NCI-H1436 (cell line): ENCODE data around the gene TENM3.
"Not testable (repeated sequence)": the region's sequence is repeated elsewhere in the genome, so short reads cannot be mapped to it uniquely, and the experiment has no call there.

Source experiments
- DNase-seq: peaks from one replicate; lab custom pipeline; 2025; lab: John Stamatoyannopoulos, UW

The TENM3 gene

GRCh38 chr4:182243204-182243603 is at the start of gene TENM3:
Gene TENM3, plus strand, starts transcription at chr4:182243402. Its CDS starts 80,619 bp downstream, at chr4:182324021.
- not testable (repeated sequence) for DNase-seq

DNA sequence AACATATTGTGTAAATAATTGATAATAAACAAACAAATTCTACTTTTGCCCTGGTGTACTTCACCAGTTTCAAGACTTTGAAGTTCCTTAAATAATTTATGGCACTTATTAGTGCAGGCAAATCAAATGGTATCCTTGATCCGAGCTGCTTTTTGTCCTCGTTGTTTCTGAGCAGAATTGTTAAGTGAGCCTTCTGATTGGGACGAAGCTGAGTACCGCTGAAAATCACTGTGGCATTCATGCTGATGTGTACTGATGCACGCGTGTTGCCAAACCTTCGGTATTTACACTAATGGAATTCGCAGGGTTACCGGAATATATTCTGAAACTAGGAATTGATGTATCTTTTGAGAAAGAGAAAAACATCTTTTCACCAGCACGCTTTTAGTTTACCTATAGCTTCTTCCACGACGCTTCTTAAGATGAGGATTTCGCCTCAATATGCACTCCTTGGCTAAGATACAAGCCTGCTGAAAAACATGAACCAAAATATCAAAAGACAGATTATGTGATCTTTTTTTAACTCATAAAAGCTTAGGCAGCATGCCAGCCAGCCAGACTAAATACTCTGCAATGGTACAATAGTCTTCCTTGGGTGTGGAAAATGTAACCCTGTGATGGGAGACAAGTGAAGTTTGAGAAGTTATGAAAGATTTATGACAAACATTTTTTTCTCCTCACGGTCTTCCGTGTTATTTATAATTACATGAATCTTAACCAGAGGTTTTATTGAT is 48.9 kb upstream of the TENM3 start:
- DNase-seq: no peak

GRCh38 chr4:182197611-182198010 is 45.6 kb upstream of the TENM3 start:
- no peak for DNase-seq

- no peak for DNase-seq
Observed at GRCh38 chr4:182201871-182202270, 41.3 kb upstream of the TENM3 start.

GRCh38 chr4:182202650-182203049 is 40.6 kb upstream of the TENM3 start:
- DNase-seq: no peak

DNA sequence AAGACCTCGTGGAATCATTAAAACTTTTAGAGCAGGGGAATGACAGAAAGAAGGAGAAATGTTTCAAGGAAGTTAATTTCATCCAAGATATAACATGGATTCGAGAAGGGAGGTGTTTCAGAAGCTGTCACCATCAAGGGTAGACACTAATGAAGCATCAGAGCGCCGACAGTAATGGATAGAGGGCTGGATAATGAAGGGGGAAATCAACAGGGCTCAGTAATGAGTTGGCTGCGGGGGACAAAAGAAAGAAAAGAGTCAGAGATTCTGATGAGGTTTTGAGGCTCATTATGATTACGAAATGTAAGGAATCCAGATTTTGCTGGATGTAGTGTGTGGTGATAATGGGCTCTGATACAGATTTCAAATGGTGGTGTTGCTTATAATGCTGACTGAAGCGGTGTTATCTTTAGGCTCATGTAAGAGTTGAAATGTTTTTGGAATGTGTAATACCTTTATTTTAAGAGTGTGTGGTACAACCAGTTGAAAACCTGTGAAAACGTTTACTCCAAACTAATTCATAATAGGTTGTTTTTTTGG is 39.3 kb upstream of the TENM3 start:
- no peak for DNase-seq

DNA sequence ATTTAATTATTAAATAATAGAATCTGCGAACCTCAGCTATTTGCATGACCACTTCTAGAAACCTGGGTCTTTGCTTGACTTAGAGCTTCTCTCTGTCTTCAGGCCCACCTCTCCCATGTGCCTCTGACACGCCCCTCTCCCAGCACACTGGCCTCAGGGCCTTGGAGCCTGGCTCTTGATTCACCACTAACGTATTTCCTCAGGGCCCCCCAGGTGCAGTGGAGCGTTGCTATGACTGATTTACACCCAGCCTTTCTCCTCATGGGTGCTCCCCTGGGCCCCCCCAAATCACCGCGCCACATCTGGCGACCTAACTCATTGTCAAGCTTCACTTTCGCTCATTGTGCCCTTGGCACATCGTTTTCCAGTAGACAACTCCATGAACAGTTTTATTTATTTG is 37.9 kb upstream of the TENM3 start:
- DNase-seq: no peak

DNA sequence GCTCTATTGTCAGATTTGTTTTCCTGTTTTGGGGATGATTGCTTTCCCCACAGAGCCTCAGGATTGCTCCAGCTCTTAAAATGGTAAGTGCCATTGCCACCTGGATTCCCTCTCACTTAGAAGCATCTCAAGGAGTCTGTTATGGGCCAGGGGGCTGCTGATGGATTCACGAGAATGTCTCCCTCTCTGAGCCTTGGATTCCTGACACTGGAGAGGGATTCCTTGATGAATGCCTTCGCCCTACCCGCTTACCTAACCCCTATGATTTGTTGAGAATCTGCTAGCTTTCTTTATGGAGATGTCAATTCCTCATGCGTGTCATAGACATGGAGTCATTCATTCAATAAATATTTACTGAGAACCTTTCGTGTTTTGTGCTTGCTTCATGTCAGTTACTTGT is 36.9 kb upstream of the TENM3 start:
- DNase-seq: no peak

GRCh38 chr4:182206916-182207315 is 36.3 kb upstream of the TENM3 start:
- DNase-seq: no peak

DNA sequence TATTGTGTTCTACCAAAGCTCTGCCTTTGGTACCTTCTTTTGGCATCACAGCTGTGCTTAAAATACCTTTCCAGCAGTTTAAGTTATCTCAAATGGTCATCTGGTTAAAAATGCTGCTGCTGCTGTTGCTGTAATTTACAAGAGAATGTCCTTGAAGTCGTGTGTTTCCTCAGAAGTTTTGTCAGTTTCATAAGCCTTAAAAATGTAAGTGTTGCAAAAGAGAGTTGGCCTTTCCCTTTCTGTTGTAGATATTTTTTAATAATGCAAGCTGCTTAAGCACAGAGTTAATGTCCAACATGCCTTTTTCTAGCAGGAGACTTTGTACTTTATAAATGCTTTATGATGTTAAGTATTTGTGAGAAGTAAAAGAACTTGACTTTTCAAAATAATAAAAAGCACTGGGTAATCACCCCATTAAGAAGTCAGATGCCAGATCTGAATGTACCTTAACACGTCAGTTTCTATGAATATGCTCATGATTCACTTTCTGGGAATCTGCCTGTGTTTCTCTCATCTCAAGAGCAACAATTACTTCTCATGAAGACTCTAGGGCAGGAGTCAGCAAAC is 35.3 kb upstream of the TENM3 start:
- DNase-seq: no peak

DNA sequence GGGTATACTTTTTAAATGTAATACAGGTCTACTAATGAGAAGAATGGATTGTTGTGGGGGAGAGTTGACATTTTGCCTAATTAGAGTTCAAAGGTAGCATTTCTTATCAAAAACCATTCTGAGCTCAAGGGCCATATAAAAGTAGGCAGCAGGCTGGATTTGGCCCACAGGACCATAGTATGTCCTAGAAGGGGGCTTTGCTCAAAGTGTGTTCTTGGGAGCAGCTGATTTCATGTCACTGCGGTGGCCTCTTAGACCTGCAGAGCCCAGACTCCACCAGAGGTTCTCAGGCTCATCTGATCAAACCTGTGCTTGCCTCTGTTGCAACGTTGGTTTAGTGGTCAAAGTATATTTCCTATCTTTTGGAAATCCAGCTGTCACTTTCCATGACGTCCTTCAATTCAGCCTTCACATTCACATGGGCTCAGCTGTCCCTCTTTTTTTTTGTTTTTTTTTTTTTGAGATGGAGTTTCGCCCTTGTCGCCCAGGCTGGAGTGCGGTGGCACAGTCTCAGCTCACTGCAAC is 34.6 kb upstream of the TENM3 start:
- no peak for DNase-seq

GRCh38 chr4:182212211-182212761 is 30.9 kb upstream of the TENM3 start:
- DNase-seq: peak; percentile 33

- no peak for DNase-seq
Observed at GRCh38 chr4:182213004-182213403, 30.2 kb upstream of the TENM3 start.

GRCh38 chr4:182215148-182215547 is 28.1 kb upstream of the TENM3 start:
- DNase-seq: no peak

- DNase-seq: no peak
Observed at GRCh38 chr4:182216005-182216404, 27.2 kb upstream of the TENM3 start.

- no peak for DNase-seq
Observed at GRCh38 chr4:182219411-182220056, 23.7 kb upstream of the TENM3 start.

DNA sequence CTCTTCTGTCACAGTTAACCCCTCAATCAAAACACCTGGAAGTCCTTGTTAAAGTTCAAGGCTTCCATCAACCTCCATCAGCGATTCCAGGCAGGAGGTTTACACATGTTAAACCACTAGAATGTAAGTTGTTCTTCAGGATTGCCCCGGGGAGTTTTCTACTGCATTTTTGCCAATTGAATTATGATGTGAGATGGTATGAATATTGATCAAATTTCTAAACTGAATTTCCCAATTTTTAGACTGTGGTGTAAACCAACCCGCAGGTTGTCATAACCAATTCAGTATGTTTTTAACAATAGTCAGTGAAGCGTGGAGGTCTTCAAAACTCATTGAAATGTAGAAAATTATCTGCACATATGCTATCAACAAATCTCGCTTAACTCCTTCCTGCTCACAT is 21.2 kb upstream of the TENM3 start:
- DNase-seq: no peak

GRCh38 chr4:182222766-182223165 is 20.4 kb upstream of the TENM3 start:
- DNase-seq: no peak

DNA sequence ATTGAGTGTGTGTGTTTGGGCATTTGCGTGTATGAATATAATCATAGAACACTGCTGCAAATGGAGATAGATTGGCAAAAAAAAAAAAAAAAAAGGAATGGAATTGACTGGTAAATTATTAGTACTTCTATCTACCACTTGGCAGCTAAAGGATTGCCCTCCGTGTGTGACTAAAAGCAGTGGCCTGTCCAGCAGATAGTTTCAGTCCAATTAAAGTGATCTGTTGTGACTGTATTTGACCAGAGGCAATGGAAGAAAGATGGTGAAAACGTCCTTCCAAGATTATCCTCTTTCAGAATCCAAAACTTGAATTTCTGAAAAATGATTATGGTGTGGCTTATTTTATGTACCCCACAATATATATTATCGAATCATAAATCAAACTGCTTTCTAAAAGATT is 19.5 kb upstream of the TENM3 start:
- no peak for DNase-seq

DNA sequence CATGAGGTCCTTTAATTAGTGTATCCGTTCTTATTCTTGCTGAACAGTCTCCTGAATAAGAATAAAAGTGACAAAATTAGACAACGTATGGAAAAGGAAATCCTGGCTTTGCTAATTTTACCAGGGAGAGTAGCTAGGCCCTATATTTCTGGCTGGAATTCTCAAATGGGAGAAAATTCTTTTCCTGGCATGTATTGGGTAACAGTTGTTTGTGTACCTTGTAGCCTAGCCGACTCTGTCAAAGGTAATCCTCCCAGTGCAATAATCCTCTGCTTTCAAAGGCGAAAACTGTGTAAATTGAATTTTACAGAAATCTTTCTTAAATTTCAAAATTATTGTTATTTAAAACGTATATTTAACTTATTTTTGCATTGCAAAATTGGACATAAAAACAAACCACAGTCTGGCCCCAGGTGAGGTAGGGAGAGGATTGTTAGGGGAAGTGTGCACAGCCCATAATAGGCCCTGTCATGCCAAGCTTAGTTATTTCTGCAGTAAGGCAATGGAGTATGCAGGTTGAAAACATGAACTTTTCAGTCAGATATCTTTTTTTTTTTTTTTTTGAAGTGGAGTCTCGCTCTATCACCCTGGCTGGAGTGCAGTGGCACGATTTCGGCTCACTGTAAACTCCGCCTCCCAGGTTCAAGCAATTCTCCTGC is 18.9 kb upstream of the TENM3 start:
- DNase-seq: no peak

GRCh38 chr4:182225257-182225852 is 17.8 kb upstream of the TENM3 start:
- DNase-seq: no peak

- DNase-seq: no peak
Observed at GRCh38 chr4:182227611-182228010, 15.6 kb upstream of the TENM3 start.
